Measurements from ENCODE around the gene TMCO4.

The TMCO4 gene

GRCh38 chr1:19845555-19845954, 45.8 kb upstream of the TMCO4 start:
- Histone ChIP-seq H3K27ac (ENCODE audit: low read depth, low read length) (no peak overlapping the region), H3K4me1 (ENCODE audit: control insufficient read depth in 1 of 2, insufficient read depth in 2 of 2, low read length in 2 of 2) (no peaks in the 10 kb centered on the region), H2AK5ac (ENCODE audit: low read length) (no peak overlapping the region), H3K23ac (ENCODE audit: low read length) (no peak overlapping the region), H3K79me1 (ENCODE audit: low read length) (no peaks in the 10 kb centered on the region), H4K8ac (ENCODE audit: low read depth, low read length) (no peak overlapping the region), H3K18ac (ENCODE audit: low read length) (no peak overlapping the region), H2BK12ac (ENCODE audit: low read length) (no peak overlapping the region), H3K9ac (ENCODE audit: low read length) (no peak overlapping the region), H3K36me3 (ENCODE audit: control insufficient read depth in 1 of 2, insufficient read depth in 2 of 2, low read length in 2 of 2) (no peaks in the 10 kb centered on the region), H2BK5ac (ENCODE audit: low read depth, low read length, poor library complexity) (no peak overlapping the region), H4K91ac (ENCODE audit: low read depth, low read length) (no peak overlapping the region), H3K9me3 (ENCODE audit: insufficient read depth, low read depth, low read length) (no peaks in the 10 kb centered on the region), H3K27me3 (ENCODE audit: insufficient read depth, low read length) (no peaks in the 10 kb centered on the region), H3K4ac (ENCODE audit: low read depth, low read length) (no peak overlapping the region), H3K4me2 (ENCODE audit: low read length) (no peak overlapping the region), H2BK120ac (ENCODE audit: insufficient read depth, low read length, poor library complexity) (no peak overlapping the region), H3K14ac (ENCODE audit: low read length) (no peak overlapping the region), H3K79me2 (ENCODE audit: control insufficient read depth, insufficient read depth, low read length, poor library complexity) (no peaks in the 10 kb centered on the region), H4K12ac (ENCODE audit: low read depth, low read length) (no peak overlapping the region), H3K4me3 (ENCODE audit: low read depth, low read length) (no peak overlapping the region), H2AFZ (ENCODE audit: insufficient read depth, low read length, poor library complexity) (no peak overlapping the region)
- DNase-seq: no peak
- WGBS (ENCODE audit: extremely low coverage, insufficient coverage, insufficient read length): no CpG with 5 or more reads among the region's 8 CpGs

DNA sequence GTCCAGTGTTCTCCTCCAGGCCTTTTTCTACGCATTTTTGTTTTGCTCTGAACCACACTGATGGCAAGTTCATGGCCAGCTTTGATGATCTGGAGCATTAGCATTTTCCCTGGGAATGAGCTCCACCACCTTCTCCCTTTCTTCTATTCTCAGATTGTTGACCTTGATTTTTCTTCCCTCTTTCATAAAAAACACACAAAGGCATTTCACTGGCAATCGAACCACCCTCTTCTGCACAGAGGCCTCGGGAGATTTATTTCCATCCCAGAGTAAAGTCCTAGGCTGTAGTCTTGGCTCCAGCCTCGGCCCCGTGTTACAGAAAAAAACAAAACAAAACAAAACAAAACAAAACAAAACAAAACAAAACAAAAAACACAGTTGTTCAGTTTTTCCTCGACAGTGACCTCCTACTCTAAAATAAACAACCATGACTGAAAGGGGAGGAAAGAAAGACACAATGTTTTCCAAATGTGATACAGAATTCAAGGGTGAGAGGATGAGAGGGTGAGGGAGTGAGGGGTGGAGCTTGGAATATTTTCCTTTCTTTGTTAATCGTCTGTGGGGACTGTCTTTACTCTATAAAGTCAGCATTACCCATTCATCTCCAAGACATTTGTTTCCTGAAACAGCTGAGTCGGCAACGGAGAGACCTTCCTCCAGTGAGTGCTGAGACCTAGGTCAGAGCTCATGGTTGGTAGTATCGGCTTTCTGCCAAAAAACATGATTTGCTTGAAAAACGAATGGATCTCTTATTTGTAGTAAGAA, 45.2 kb upstream of the TMCO4 start:
- DNase-seq: no peak
- no peak overlapping the region for H3K23ac ChIP-seq (ENCODE audit: low read length)
- no peak overlapping the region for H2BK120ac ChIP-seq (ENCODE audit: insufficient read depth, low read length, poor library complexity)
- H4K91ac ChIP-seq (ENCODE audit: low read depth, low read length): no peak overlapping the region
- H3K27ac ChIP-seq (ENCODE audit: low read depth, low read length): no peak overlapping the region
- no peak overlapping the region for H3K9ac ChIP-seq (ENCODE audit: low read length)
- no peaks in the 10 kb centered on the region for H3K79me1 ChIP-seq (ENCODE audit: low read length)
- no peaks in the 10 kb centered on the region for H3K79me2 ChIP-seq (ENCODE audit: control insufficient read depth, insufficient read depth, low read length, poor library complexity)
- H3K4ac ChIP-seq (ENCODE audit: low read depth, low read length): no peak overlapping the region
- H3K27me3 ChIP-seq (ENCODE audit: insufficient read depth, low read length): no peaks in the 10 kb centered on the region
- H2BK12ac ChIP-seq (ENCODE audit: low read length): no peak overlapping the region
- H3K9me3 ChIP-seq (ENCODE audit: insufficient read depth, low read depth, low read length): no peaks in the 10 kb centered on the region
- H3K36me3 ChIP-seq (ENCODE audit: control insufficient read depth in 1 of 2, insufficient read depth in 2 of 2, low read length in 2 of 2): no peaks in the 10 kb centered on the region
- H3K4me3 ChIP-seq (ENCODE audit: low read depth, low read length): no peak overlapping the region
- no peak overlapping the region for H2AFZ ChIP-seq (ENCODE audit: insufficient read depth, low read length, poor library complexity)
- H3K14ac ChIP-seq (ENCODE audit: low read length): no peak overlapping the region
- no CpG with 5 or more reads among the region's 11 CpGs for WGBS (ENCODE audit: extremely low coverage, insufficient coverage, insufficient read length)
- no peak overlapping the region for H3K4me2 ChIP-seq (ENCODE audit: low read length)
- no peak overlapping the region for H4K8ac ChIP-seq (ENCODE audit: low read depth, low read length)
- no peak overlapping the region for H3K18ac ChIP-seq (ENCODE audit: low read length)
- no peak overlapping the region for H2AK5ac ChIP-seq (ENCODE audit: low read length)
- H3K4me1 ChIP-seq (ENCODE audit: control insufficient read depth in 1 of 2, insufficient read depth in 2 of 2, low read length in 2 of 2): no peaks in the 10 kb centered on the region
- no peak overlapping the region for H2BK5ac ChIP-seq (ENCODE audit: low read depth, low read length, poor library complexity)
- no peak overlapping the region for H4K12ac ChIP-seq (ENCODE audit: low read depth, low read length)

GRCh38 chr1:19840228-19840627, 40.5 kb upstream of the TMCO4 start:
- Histone ChIP-seq H3K4me2 (ENCODE audit: low read length) (no peak overlapping the region), H3K23ac (ENCODE audit: low read length) (no peak overlapping the region), H3K36me3 (ENCODE audit: control insufficient read depth in 1 of 2, insufficient read depth in 2 of 2, low read length in 2 of 2) (no peaks in the 10 kb centered on the region), H3K79me1 (ENCODE audit: low read length) (no peaks in the 10 kb centered on the region), H4K12ac (ENCODE audit: low read depth, low read length) (no peak overlapping the region), H2BK12ac (ENCODE audit: low read length) (no peak overlapping the region), H3K4me1 (ENCODE audit: control insufficient read depth in 1 of 2, insufficient read depth in 2 of 2, low read length in 2 of 2) (no peaks in the 10 kb centered on the region), H3K4ac (ENCODE audit: low read depth, low read length) (no peak overlapping the region), H3K79me2 (ENCODE audit: control insufficient read depth, insufficient read depth, low read length, poor library complexity) (no peaks in the 10 kb centered on the region), H3K27ac (ENCODE audit: low read depth, low read length) (no peak overlapping the region), H2BK120ac (ENCODE audit: insufficient read depth, low read length, poor library complexity) (no peak overlapping the region), H3K27me3 (ENCODE audit: insufficient read depth, low read length) (no peaks in the 10 kb centered on the region), H3K14ac (ENCODE audit: low read length) (no peak overlapping the region), H2AFZ (ENCODE audit: insufficient read depth, low read length, poor library complexity) (no peak overlapping the region), H3K9ac (ENCODE audit: low read length) (no peak overlapping the region), H3K18ac (ENCODE audit: low read length) (no peak overlapping the region), H2BK5ac (ENCODE audit: low read depth, low read length, poor library complexity) (no peak overlapping the region), H3K4me3 (ENCODE audit: low read depth, low read length) (no peak overlapping the region), H4K91ac (ENCODE audit: low read depth, low read length) (no peak overlapping the region), H2AK5ac (ENCODE audit: low read length) (no peak overlapping the region), H4K8ac (ENCODE audit: low read depth, low read length) (no peak overlapping the region), H3K9me3 (ENCODE audit: insufficient read depth, low read depth, low read length) (no peaks in the 10 kb centered on the region)
- no peak for DNase-seq

GRCh38 chr1:19837866-19838265, 38.1 kb upstream of the TMCO4 start:
- Histone ChIP-seq H3K4me1 (ENCODE audit: control insufficient read depth in 1 of 2, insufficient read depth in 2 of 2, low read length in 2 of 2) (no peaks in the 10 kb centered on the region), H4K8ac (ENCODE audit: low read depth, low read length) (no peak overlapping the region), H2AK5ac (ENCODE audit: low read length) (no peak overlapping the region), H4K91ac (ENCODE audit: low read depth, low read length) (no peak overlapping the region), H3K4me3 (ENCODE audit: low read depth, low read length) (no peak overlapping the region), H2BK120ac (ENCODE audit: insufficient read depth, low read length, poor library complexity) (no peak overlapping the region), H3K79me1 (ENCODE audit: low read length) (no peaks in the 10 kb centered on the region), H4K12ac (ENCODE audit: low read depth, low read length) (no peak overlapping the region), H3K18ac (ENCODE audit: low read length) (no peak overlapping the region), H3K9me3 (ENCODE audit: insufficient read depth, low read depth, low read length) (no peaks in the 10 kb centered on the region), H3K9ac (ENCODE audit: low read length) (no peak overlapping the region), H3K36me3 (ENCODE audit: control insufficient read depth in 1 of 2, insufficient read depth in 2 of 2, low read length in 2 of 2) (no peaks in the 10 kb centered on the region), H3K4me2 (ENCODE audit: low read length) (no peak overlapping the region), H2BK5ac (ENCODE audit: low read depth, low read length, poor library complexity) (no peak overlapping the region), H3K27ac (ENCODE audit: low read depth, low read length) (no peak overlapping the region), H3K23ac (ENCODE audit: low read length) (no peak overlapping the region), H3K79me2 (ENCODE audit: control insufficient read depth, insufficient read depth, low read length, poor library complexity) (no peaks in the 10 kb centered on the region), H3K14ac (ENCODE audit: low read length) (no peak overlapping the region), H3K27me3 (ENCODE audit: insufficient read depth, low read length) (no peaks in the 10 kb centered on the region), H3K4ac (ENCODE audit: low read depth, low read length) (no peak overlapping the region), H2BK12ac (ENCODE audit: low read length) (no peak overlapping the region), H2AFZ (ENCODE audit: insufficient read depth, low read length, poor library complexity) (no peak overlapping the region)
- DNase-seq: no peak
- no CpG with 5 or more reads among the region's 2 CpGs for WGBS (ENCODE audit: extremely low coverage, insufficient coverage, insufficient read length)
